ENCODE measurements around the gene MEOX1. TPM values are rescaled to one million over a fixed set of nuclear protein-coding genes. Genes with fewer than 3 reads are reported as not detected.

Gene MEOX1
- total RNA-seq, 1 experiment from 2014 or later: 0.21 TPM

DNA sequence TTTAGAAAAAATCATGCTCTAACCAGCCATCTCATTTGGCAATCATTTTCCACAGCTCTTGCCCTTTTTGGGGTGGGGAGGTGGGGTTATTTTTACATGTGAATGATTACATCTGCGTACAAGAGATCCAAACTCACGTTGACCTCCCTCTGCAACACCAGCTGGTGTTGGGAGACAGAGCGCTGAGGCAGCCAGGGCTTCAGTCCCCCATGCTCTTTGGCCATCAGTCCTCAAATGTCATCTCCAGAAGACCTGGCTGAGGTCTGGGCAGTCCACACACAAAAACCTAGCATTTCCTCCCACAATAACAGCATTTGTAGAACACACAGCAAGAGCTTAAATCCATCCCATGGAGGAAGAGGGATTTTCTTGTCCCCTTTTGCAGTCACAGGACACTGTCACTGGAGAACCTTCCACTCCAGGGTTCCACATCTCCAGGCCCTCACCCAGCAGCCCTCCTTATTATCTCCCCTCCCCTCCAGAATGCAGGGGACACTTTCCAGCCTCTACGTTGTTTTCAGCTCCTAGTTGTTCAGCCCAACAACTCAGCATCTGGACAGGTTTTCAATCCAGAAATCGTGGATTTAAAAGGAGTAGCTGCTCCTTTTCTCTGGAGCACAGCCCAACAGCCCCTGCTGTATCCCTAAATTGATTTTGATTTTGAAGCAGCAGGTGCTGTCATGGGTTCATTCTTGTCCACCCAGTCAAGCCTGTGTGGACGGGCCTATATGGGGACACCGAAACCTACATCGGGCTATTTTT is 21.1 kb downstream of the MEOX1 start:
- TF ChIP-seq SIN3A (IDR thresholded peaks at IDR 0.05; ENCODE audit: borderline replicate concordance, insufficient read depth, low read depth, low read length) (no peak), TCF7L2 (IDR thresholded peaks at IDR 0.05; ENCODE audit: low read depth, low read length) (no peak), POLR2AphosphoS5 (IDR thresholded peaks at IDR 0.05; ENCODE audit: low read depth, low read length) (no peak)
- TF ChIP-seq, protein P1, sequence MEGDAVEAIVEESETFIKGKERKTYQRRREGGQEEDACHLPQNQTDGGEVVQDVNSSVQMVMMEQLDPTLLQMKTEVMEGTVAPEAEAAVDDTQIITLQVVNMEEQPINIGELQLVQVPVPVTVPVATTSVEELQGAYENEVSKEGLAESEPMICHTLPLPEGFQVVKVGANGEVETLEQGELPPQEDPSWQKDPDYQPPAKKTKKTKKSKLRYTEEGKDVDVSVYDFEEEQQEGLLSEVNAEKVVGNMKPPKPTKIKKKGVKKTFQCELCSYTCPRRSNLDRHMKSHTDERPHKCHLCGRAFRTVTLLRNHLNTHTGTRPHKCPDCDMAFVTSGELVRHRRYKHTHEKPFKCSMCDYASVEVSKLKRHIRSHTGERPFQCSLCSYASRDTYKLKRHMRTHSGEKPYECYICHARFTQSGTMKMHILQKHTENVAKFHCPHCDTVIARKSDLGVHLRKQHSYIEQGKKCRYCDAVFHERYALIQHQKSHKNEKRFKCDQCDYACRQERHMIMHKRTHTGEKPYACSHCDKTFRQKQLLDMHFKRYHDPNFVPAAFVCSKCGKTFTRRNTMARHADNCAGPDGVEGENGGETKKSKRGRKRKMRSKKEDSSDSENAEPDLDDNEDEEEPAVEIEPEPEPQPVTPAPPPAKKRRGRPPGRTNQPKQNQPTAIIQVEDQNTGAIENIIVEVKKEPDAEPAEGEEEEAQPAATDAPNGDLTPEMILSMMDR (IDR thresholded peaks at IDR 0.05): no peak
- TF ChIP-seq, protein P2, sequence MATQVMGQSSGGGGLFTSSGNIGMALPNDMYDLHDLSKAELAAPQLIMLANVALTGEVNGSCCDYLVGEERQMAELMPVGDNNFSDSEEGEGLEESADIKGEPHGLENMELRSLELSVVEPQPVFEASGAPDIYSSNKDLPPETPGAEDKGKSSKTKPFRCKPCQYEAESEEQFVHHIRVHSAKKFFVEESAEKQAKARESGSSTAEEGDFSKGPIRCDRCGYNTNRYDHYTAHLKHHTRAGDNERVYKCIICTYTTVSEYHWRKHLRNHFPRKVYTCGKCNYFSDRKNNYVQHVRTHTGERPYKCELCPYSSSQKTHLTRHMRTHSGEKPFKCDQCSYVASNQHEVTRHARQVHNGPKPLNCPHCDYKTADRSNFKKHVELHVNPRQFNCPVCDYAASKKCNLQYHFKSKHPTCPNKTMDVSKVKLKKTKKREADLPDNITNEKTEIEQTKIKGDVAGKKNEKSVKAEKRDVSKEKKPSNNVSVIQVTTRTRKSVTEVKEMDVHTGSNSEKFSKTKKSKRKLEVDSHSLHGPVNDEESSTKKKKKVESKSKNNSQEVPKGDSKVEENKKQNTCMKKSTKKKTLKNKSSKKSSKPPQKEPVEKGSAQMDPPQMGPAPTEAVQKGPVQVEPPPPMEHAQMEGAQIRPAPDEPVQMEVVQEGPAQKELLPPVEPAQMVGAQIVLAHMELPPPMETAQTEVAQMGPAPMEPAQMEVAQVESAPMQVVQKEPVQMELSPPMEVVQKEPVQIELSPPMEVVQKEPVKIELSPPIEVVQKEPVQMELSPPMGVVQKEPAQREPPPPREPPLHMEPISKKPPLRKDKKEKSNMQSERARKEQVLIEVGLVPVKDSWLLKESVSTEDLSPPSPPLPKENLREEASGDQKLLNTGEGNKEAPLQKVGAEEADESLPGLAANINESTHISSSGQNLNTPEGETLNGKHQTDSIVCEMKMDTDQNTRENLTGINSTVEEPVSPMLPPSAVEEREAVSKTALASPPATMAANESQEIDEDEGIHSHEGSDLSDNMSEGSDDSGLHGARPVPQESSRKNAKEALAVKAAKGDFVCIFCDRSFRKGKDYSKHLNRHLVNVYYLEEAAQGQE (IDR thresholded peaks at IDR 0.05; ENCODE audit: insufficient read depth in 1 of 2, low read depth in 2 of 2, low read length in 1 of 2): no peak
- H3K4me1 ChIP-seq (ENCODE audit: control insufficient read depth, insufficient read depth, low read length): no peaks in the 10 kb centered on the region
- no peak overlapping the region for H3K4me3 ChIP-seq (ENCODE audit: low read depth in 2 of 2, low read length in 2 of 2)
- ChIA-PET CTCF (no interaction called here), POLR2A (no interaction called here)
- no peaks in the 10 kb centered on the region for H3K36me3 ChIP-seq (ENCODE audit: control insufficient read depth, insufficient read depth, low read length)
- ATAC-seq: no peak
- no peaks in the 10 kb centered on the region for H3K27me3 ChIP-seq (ENCODE audit: control insufficient read depth, insufficient read depth, low read length)
- BruUV-seq (replicated peaks): no TSS peak
- no peak overlapping the region for H3K27ac ChIP-seq (ENCODE audit: low read length)
- no peak for DNase-seq (ENCODE audit: low read depth, low spot score)
- intact Hi-C loops (cut with micrococcal nuclease; ENCODE audit: unreplicated experiment) (no loop called here), in situ Hi-C loops (cut with HindIII; ENCODE audit: low pct_unique_long_range_greater_than_20kb, low sequenced_read_pairs) (no loop called here)
- no peaks in the 10 kb centered on the region for H3K9me3 ChIP-seq (ENCODE audit: control insufficient read depth, insufficient read depth, low read depth, low read length)

DNA sequence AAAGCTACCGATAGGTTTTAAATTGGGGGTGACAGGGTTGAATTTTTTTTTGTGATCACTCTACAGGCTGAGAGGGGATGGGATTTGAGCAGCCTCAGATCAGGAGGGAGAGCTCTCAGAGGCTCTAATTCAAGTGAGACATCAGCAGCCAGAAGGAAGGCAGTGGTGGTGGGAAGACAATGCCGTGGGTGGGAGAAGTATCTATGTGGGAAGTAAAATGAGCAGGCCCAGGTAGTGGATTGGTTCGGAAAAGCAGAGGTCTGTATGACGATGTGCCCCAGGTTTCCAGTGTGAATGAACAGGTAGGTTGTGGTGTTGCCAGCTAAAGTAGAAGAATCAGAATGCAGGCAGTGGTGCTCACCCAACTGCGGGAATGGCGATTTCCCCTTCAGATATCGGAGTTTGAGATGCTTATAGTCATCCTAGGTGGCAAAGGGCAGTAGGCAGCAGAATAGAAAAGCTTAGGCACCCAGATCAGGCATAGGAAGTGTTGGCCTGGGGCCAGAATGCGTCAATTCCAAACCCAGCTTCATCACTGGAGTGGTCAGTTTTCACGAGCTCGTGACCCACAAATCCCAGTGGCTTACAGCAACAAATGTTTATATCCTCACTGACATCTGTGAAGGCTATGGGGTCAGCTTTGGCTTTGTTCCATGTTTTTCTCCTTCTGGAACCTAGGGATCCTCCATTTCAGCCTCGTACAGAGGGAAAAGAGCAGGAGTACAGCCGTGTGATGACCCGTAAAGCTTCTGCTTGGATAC is 24.0 kb downstream of the MEOX1 start:
- Histone ChIP-seq H3K27ac (ENCODE audit: low read length) (no peak overlapping the region), H3K36me3 (ENCODE audit: control insufficient read depth, insufficient read depth, low read length) (no peaks in the 10 kb centered on the region), H3K4me1 (ENCODE audit: control insufficient read depth, insufficient read depth, low read length) (no peaks in the 10 kb centered on the region), H3K9me3 (ENCODE audit: control insufficient read depth, insufficient read depth, low read depth, low read length) (no peaks in the 10 kb centered on the region), H3K4me3 (ENCODE audit: low read depth in 2 of 2, low read length in 2 of 2) (no peak overlapping the region), H3K27me3 (ENCODE audit: control insufficient read depth, insufficient read depth, low read length) (no peaks in the 10 kb centered on the region)
- in situ Hi-C loops (cut with HindIII; ENCODE audit: low pct_unique_long_range_greater_than_20kb, low sequenced_read_pairs): no loop called here
- ATAC-seq (no peak), DNase-seq (ENCODE audit: low read depth, low spot score) (no peak)
- intact Hi-C loops (cut with micrococcal nuclease; ENCODE audit: unreplicated experiment): no loop called here
- no TSS peak for BruUV-seq (replicated peaks)
- TF ChIP-seq SIN3A (IDR thresholded peaks at IDR 0.05; ENCODE audit: borderline replicate concordance, insufficient read depth, low read depth, low read length) (no peak), POLR2AphosphoS5 (IDR thresholded peaks at IDR 0.05; ENCODE audit: low read depth, low read length) (no peak), TCF7L2 (IDR thresholded peaks at IDR 0.05; ENCODE audit: low read depth, low read length) (no peak)
- TF ChIP-seq, protein P2 (IDR thresholded peaks at IDR 0.05; ENCODE audit: insufficient read depth in 1 of 2, low read depth in 2 of 2, low read length in 1 of 2): no peak
- TF ChIP-seq, protein P1 (IDR thresholded peaks at IDR 0.05): no peak
- ChIA-PET POLR2A (no interaction called here), CTCF (no interaction called here)

Data from Panc1 (cell line).